GM19463 (cell line): Measurements from ENCODE around the gene DLX3.

Experiments
- ATAC-seq: cut with Tn5 transposase; IDR thresholded peaks from one replicate; pipeline ENCODE4 v1.9.1; 2021; ENCODE audit warnings: mild to moderate bottlenecking, moderate library complexity; ENCODE audit not compliant: unreplicated experiment

Gene DLX3

GRCh38 chr17:49959183-49959935, 35.7 kb downstream of the DLX3 start:
- ATAC-seq = no peak

- no peak for ATAC-seq
These were observed 36.3 kb downstream of the DLX3 start for GRCh38 chr17:49958723-49959122.

GRCh38 chr17:49957350-49957749, 37.7 kb downstream of the DLX3 start:
- no peak for ATAC-seq

- ATAC-seq = no peak
These were observed 38.2 kb downstream of the DLX3 start for GRCh38 chr17:49956780-49957179.

GRCh38 chr17:49955157-49955556, 39.9 kb downstream of the DLX3 start:
- no peak for ATAC-seq

- no peak for ATAC-seq
These were observed 42.0 kb downstream of the DLX3 start for GRCh38 chr17:49952912-49953497.

GRCh38 chr17:49952209-49952911, 42.7 kb downstream of the DLX3 start:
- ATAC-seq = no peak

GRCh38 chr17:49951362-49952082, 43.5 kb downstream of the DLX3 start:
- no peak for ATAC-seq

- ATAC-seq = no peak
These were observed 45.4 kb downstream of the DLX3 start for GRCh38 chr17:49949634-49950033.

- ATAC-seq = no peak
These were observed 48.0 kb downstream of the DLX3 start for GRCh38 chr17:49946964-49947584.

- ATAC-seq = no peak
These were observed 48.8 kb downstream of the DLX3 start for GRCh38 chr17:49946208-49946607.

- ATAC-seq = no peak
These were observed 50.7 kb downstream of the DLX3 start for GRCh38 chr17:49944273-49944870.

GRCh38 chr17:49942947-49943346, 52.1 kb downstream of the DLX3 start:
- no peak for ATAC-seq

GRCh38 chr17:49941427-49941826, 53.6 kb downstream of the DLX3 start:
- no peak for ATAC-seq
